HG03280 (cell line): ENCODE measurements around the gene MAPK14.
"Not testable (repeated sequence)": the region's sequence is repeated elsewhere in the genome, so short reads cannot be mapped to it uniquely, and the experiment has no call there.

ENCODE experiments used
- ATAC-seq: cut with Tn5 transposase; IDR thresholded peaks from one replicate; pipeline ENCODE4 v1.9.1; 2021; ENCODE audit warnings: mild to moderate bottlenecking, moderate library complexity; ENCODE audit not compliant: unreplicated experiment

The MAPK14 gene

DNA sequence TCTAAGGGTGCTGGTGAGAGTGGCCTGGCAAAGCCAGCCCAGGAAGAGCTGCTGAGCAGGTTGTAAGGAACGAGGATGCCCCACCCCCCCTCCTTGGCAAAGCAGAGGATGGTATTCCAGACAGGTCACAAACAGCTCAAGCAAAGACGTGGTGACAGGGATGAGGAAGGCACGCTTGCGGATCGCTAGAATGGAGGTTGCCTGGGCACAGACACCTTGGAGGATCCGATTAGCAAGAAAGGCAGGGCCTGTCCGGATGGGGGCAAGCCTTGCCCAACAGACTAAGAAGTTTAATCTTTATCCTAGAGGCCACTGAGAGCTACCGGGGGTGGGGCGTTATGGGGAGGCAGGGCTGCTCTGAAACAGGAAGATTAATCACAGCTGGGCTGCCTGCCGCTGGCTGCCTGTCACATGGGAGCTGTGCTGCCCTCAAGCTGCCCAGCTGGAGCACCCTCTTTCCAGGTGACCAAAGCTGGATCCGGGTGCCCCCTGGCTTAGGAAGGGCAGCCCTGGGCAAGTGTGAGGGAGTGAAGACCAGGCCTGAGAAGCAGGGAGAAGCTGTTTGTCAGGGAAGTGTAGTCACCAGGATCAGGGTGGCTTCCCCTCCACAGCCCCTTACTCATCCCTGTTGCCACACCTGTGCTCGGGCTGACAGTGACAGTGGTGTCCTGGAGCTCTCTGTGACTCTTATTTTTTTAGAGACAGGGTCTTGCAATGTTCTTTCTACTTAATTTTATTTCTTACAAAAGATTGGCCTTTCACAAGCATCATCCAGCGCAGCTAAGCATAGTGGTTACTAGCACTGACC, 93.6 kb downstream of the MAPK14 start:
- ATAC-seq, result no peak

DNA sequence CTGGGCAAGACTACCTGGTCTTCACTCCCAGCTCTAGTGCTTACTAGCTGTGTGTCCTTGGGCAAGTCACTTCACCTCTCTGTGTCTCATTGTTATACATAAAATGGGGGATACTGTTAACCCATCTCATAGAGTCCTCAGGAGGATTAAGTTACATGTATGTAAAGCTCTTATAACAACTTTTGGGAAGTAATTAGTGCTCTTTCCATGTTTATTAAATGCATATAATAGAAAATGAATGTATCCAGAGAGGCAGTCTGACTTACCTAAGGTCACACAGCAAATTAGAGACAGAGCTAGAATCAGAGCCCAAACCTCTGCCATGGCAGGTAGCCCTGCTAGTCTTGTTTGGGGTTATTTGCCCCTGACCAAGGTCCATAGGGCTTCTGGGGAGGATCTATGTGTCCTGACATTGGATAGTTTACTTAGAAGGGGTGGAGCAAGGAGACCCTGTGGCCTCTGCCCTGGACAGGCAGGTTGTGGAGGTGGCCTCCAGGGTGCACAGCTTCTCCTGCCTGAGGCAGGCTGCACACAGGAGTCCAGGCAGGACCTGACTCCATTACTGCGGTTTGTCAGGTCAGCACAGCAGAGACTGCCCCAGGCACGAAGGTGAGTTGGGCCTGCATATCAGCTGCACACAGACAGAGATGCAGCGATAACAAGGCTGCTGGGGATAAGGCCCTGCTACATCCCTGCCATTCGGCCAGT, 94.3 kb downstream of the MAPK14 start:
- no peak for ATAC-seq

DNA sequence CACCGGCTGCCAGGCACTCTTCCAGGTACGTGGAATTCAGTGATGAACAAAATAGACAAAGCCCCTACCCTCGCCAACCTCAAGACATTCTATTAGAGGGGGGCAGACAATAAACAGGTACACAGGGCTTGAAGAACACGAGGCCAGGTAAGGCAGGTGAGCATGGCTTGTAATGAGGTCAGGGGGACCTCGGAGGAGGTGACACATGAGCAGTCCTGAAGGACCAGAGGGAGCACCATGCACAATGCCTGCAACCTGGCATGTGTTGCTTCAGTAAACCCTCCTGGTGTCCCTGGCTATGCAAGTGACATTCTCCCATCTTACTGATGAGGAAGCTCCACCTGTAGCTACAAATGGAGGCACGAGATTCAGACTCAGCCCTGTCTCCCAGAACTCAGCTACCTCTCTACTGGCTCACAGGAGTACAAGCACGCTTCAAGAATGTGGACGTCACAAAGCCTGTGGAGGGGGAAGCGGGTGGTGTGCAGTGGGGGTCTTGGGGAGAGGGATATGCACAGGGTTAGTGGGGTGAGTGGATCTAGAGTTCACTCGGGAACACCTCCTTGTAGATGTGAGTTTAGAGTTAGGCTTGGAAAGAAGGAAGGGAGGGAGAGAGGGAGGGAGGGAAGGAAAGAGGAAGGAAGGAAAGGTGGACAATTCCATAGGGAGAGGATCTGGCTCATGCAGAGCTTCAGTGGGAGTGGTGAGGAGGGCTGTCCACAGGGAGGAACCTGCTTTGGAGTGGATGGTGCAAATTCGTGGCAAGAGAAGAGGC, 95.1 kb downstream of the MAPK14 start:
- ATAC-seq, result no peak

DNA sequence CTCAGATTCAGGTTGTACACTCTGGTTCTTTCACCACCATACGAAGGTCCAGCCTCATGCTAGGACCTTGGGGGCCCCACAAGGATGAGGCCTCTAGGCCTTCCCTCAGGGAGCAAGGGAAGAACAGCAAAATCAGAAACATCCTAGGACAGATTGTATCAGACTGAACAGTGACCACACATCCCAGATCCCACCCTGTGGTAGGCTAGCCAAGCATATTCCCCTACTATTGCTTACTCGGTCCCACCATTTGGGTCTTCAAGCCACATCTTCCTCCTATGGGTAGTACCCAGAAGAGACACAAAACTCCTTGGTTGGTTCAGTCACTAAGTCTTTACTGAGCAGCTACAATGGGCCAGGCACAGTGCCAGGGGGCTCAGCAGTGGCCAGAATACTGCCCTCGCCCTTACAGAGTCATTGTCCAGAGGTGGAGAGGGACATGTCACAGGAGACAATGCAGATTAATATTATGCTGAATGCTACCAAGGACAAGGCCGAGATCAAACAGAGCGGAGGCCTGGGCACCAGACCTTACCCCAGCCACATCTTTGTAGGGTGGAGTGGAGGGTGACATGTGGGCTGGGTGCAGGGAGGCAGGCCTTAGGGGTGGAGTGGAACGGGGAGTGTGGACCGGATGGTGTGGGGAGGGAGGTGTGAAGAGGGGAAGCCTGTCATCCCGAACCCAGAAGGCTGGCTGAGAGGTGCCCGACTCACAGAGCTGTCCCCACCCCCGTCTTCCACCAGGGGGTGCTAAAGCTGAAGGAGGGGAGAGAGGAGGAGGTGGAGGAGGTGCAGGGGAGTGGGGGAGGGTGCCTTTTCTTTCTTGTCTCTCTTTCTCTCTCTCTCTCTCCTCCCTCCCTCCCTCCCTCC, 95.9 kb downstream of the MAPK14 start:
- ATAC-seq, result no peak

DNA sequence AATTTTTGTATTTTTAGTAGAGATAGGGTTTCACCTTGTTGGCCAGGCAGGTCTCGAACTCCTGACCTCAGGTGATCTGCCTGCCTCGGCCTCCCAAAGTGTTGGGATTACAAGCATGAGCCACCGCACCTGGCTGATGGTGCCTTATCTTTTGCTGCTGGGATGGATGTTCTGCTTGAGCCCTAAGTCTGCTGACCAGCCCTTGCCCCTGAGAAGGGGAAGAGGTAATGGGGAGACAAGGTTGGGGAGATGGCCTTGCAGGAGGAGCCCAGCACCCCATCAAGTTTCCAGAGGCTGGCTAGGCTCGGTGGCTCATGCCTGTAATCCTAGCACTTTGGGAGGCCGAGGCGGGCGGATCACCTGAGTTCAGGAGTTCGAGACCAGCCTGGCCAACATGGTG, 96.7 kb downstream of the MAPK14 start:
- not testable (repeated sequence) for ATAC-seq

DNA sequence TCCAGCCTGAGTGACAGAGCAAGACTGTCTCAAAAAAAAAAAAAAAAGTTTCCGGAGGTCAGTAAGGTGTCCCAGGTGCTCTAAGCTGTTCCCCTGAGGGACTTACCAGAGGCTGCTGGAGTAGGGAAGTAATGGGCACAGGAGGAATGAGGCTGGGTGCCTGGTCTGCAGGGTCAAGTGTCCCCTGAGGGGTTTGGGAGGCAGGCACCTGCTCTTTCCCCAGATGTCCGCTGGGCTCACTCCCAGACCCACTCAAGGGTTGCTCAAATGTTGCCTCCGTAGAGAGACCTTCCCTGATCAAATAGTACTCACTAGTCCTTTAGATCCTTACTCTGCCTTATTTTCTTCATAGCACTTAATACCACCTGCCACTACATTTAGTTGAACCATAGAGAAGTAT, 97.3 kb downstream of the MAPK14 start:
- no peak for ATAC-seq

DNA sequence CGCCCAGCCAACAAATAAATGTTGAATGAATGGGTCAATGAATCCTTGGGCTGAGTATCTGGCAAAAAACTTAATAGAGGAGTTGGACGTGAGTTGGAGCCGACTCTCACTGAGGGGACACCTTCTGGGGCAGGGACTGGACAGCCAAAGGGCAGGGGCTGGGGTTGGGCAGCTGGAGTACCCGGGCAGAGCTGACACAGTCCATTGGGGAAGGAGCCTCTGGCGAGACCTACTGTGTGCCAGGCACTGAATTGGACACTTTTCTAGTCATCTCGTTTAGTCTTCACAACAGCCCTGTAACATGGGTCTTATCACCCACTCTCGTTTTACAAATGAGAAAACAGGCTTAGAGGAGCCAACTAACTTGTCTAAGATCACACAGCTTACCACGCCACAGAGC, 98.0 kb downstream of the MAPK14 start:
- ATAC-seq, result no peak

DNA sequence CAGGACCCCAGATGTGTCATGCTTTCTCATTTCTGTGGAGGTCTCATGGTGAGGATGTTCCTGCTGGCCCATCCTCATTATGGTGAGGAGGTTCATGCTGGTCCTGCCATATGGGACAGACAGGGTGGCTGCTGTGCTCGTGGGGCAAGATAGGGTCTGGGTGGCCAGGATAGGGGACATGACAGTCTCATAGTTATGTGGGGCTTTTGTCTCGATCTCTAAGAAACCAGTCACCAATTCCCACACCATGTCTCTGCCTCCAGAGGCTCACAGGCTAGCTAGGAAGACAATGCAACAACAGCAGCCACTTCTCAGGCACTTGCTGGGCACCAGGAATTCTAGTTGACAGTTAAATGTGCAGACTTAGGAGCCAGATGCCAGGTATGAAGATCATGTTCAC, 98.5 kb downstream of the MAPK14 start:
- ATAC-seq, result no peak

DNA sequence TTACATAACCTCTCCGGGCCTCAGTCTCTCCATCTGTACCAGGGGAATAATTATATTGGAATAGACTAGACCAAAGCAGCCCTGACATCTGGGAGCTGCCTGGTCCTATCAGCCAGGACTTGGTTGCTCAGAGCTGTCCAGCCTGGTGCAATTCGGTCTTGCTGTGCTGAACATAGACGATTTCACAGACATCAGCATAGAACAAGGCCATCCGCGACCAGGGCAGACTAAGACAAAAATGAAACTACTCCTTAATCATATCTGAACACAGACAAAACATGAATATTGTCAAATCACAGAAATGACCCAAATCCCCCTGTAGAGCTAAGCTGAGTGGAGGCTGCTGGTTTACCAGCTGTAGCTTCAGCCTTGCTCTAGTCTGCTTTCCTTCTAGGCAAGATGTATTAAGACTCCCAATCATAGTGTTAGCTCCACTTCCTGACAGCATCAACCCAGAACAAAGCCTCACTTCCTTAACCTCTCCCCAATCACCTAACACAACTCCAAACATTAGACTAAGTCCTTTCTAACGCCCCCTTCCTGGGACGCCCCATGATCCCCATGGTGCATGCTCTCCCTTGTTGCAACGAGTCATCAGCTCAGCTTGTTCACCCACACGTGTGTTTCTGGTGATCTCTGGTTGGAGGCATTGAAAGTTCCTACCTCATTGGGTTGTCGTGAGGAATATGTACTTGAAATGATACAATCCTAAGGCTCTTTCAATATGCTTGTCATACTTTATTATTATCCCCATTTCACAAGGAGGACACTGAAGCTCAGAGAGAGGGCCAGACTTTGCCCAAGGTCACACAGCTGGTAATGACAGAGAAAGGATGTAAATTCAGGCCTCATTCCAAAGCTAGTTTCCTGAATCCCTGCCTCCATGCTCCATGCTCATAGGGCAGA, 99.2 kb downstream of the MAPK14 start:
- ATAC-seq, result no peak

DNA sequence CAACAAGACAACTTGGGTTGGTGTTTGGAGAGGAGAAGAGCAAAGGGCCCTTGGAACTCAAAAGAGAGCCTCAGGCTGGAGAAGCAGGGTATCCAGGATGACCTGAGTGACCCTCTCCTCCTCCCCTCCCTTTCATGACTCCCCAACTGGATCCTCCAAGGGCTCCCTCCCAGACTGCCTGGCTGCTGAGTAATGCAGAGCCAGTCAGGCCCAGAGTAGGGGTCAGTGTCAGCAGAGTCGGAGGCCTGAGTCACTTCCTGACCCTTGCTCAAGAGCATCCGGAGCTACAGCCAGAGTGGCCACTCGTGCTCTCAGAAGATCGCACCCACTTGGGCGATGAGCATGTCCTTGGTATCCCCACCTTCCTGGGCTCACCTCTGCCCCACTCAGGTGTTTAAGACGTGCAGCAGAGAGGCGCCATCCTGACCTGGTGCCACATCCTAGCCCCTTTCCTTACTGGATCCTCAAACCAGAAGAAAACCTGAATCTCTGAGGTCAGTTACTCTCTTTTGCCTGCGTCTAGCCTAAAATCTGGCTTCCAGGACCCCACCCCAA, 99.9 kb downstream of the MAPK14 start:
- no peak for ATAC-seq

DNA sequence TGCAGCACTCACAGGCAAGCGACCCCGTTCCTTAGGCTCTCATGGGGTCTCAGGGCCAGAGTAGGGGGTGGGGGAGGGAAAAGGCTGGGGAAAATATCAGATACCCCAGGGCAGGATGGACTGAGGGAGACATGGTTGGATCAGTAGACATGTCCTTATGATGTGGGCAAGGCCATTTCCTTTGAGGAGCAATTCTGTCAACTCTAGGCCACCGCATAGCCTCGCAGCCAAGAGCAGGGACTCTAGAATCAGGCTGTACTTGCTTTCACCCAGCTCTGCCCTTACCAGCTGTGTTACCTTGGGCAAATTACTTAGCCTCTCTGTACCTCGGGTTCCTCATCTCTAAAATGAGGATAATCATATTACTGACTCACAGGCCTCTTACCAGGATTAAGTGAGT, 100.5 kb downstream of the MAPK14 start:
- ATAC-seq, result no peak

DNA sequence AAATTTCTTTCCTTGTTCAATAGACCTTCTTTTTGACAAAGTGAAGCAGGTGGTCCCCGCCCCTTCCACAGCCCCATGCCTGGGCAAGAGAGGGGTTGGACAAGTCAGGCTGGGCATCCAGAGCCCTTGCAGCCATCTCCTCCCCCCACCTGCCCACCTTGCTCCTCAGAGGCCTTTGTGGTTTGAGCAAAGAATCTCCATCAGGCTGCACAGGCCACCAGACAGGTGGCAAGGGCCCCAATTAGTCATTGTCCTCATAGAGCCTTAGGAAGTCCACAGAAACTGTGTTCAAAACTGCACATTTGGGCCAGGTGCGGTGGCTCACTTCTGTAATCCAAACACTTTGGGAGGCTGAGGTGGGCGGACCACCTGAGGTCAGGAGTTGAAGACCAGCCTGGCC, 101.2 kb downstream of the MAPK14 start:
- ATAC-seq, result no peak

DNA sequence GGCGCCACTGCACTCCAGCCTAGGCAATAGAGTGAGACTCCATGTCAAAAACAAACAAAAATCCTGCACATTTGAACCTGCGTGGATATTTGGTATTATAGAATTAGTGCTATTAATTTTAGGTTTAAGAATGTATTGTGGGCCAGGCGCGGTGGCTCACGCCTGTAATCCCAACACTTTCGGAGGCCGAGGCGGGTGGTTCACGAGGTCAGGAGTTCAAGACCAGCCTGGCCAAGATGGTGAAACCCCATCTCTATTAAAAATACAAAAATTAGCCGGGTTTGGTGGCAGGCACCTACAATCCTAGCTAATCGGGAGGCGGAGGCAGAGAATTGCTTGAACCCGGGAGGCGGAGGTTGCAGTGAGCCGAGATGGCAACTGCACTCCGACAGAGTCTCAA, 101.7 kb downstream of the MAPK14 start:
- ATAC-seq, result not testable (repeated sequence)

DNA sequence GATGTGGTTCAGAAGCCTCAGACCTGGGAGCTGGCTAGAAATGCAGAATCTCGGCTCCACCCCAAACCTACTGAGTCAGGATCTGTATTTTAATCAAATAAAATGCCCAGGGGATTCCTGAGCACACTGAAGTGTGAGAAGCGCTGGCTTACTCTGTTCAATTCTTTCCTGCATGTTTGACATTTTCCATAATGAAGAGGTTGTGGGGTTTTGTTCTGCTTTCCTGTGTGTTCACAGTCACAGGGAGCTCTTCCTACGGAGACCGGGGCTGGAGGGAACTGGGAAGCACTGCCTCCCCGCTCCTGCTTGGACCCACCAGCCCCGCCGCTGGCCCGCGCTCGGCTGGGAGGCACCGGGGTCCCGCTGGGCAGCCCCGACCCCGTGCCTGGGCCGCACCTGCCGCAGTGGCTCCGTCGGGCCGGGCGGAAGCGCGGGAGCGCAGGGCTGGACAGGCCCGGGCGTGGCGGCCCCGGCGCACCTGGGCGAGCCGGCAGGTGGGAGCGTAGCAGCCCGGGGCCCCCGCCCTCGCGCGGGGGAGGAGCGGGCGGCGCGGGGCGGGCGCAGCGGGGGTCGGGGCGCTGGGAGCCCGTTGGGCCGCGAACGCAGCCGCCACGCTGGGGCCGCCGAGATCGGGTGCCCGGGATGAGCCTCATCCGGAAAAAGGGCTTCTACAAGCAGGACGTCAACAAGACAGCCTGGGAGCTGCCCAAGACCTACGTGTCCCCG, 102.5 kb downstream of the MAPK14 start, which contains the start of gene MAPK13:
TSS of gene MAPK13 (plus strand) at position 573 of the 726 bp plus-strand sequence. CDS start at position 643, 70 bp downstream.
- ATAC-seq, result no peak

DNA sequence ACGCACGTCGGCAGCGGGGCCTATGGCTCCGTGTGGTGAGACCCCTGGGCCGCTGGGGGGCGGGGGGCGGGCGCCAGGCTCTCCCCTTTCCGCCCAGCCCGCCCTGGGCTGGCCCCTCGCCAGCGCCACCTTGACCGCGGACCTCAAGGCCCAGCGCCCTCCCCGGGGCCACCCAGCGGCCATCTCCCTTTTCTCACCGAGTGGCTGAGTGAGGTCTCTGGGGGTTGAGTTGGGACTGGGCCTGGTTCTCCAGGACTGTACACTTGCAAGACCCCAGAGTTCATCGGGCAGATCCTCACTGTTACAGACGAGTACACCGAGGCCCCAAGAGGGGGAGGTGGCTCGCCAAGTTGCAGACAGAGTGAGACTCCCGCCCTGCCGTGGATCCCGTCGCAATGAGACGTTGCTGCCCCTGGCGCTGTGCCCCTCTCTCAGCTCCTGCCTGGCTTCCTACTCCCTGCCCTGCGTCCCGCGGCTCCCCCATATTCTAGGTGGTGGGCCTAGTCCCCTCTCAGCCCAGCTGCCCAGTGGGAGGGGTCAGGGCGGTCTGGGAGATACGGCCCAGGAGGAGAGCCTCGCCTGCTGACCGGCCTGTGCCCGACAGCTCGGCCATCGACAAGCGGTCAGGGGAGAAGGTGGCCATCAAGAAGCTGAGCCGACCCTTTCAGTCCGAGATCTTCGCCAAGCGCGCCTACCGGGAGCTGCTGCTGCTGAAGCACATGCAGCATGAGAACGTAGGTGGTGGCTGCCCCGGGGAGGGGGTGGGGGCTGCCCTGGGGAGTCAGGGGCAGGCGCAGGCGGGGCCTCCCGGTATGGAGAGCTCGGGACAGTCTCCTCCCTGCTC, 103.3 kb downstream of the MAPK14 start:
- peak; percentile 17 for ATAC-seq

DNA sequence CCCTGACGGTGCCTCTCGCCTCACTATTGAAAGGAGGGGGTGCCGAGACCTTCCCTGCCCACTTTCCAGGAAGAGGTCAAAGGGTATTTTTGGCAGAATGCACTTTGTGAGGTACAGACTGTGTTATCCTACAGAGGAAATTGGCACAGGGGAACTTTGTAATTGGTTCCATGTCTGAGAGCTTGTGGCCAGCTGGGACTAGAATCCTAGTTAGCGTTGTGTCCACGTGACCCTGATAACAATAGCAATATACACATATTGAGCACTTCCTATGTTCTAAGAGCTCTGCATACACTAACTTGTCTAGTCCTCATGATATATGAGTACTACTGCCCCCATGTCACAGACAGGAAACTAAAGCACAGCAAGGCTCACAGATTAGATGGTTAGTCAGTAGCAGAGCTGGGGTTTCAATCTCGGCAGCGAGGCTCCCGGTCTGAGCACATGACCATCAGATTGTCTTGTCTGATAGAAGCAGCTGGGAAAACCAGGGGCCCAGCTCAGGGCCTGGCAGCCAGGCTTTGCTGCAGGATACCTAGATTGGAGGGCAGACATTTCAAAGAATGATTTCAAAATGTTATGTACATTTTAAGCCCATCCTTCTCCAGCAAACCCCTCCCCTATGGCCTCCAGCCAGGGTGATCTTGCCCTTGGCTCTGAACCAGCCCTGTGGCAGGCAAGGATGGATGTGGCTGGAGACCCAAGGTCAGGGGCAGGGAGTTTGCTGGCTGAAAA, 104.1 kb downstream of the MAPK14 start:
- peak; percentile 88 for ATAC-seq
